Measurements from ENCODE around the gene VPS35L. TPM values are rescaled to one million over a fixed set of nuclear protein-coding genes. Genes with fewer than 3 reads are reported as not detected.

Gene VPS35L
- total RNA-seq, 2 donors from 2014 or later, result 58.8 to 74.0 TPM

GRCh38 chr16:19746561-19746960 is 191.1 kb downstream of the VPS35L start:
- intact Hi-C loops (cut with DNase I), result no loop called here
- DNase-seq (ENCODE audit: low spot score), result no peak
- TF ChIP-seq POLR2AphosphoS5 (IDR thresholded peaks at IDR 0.05) (no peak), POLR2A (IDR thresholded peaks at IDR 0.05) (no peak)
- TF ChIP-seq, protein P1, sequence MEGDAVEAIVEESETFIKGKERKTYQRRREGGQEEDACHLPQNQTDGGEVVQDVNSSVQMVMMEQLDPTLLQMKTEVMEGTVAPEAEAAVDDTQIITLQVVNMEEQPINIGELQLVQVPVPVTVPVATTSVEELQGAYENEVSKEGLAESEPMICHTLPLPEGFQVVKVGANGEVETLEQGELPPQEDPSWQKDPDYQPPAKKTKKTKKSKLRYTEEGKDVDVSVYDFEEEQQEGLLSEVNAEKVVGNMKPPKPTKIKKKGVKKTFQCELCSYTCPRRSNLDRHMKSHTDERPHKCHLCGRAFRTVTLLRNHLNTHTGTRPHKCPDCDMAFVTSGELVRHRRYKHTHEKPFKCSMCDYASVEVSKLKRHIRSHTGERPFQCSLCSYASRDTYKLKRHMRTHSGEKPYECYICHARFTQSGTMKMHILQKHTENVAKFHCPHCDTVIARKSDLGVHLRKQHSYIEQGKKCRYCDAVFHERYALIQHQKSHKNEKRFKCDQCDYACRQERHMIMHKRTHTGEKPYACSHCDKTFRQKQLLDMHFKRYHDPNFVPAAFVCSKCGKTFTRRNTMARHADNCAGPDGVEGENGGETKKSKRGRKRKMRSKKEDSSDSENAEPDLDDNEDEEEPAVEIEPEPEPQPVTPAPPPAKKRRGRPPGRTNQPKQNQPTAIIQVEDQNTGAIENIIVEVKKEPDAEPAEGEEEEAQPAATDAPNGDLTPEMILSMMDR (IDR thresholded peaks at IDR 0.05), result no peak
- 40% methylated on average over 4 of the region's 4 CpGs for WGBS
- H3K27me3 ChIP-seq (replicated peaks; ENCODE audit: insufficient read depth), result no peaks in the 10 kb centered on the region
- no peaks in the 10 kb centered on the region for H3K4me1 ChIP-seq (replicated peaks)
- no peaks in the 10 kb centered on the region for H3K9me3 ChIP-seq
- H3K36me3 ChIP-seq, result no peaks in the 10 kb centered on the region
- no peak overlapping the region for H3K4me3 ChIP-seq
- no peak overlapping the region for H3K27ac ChIP-seq

GRCh38 chr16:19748389-19749168 is 193.1 kb downstream of the VPS35L start:
- TF ChIP-seq, protein P1 (IDR thresholded peaks at IDR 0.05), result no peak
- TF ChIP-seq POLR2A (IDR thresholded peaks at IDR 0.05) (no peak), POLR2AphosphoS5 (IDR thresholded peaks at IDR 0.05) (no peak)
- Histone ChIP-seq H3K4me3 (no peak overlapping the region), H3K4me1 (replicated peaks) (peaks cover 3% of the 10 kb centered on the region), H3K9me3 (no peaks in the 10 kb centered on the region), H3K27me3 (replicated peaks; ENCODE audit: insufficient read depth) (no peaks in the 10 kb centered on the region), H3K36me3 (no peaks in the 10 kb centered on the region), H3K27ac (no peak overlapping the region)
- 38% methylated on average over 2 of the region's 2 CpGs for WGBS
- intact Hi-C loops (cut with DNase I), result no loop called here
- DNase-seq (ENCODE audit: low spot score), result no peak

DNA sequence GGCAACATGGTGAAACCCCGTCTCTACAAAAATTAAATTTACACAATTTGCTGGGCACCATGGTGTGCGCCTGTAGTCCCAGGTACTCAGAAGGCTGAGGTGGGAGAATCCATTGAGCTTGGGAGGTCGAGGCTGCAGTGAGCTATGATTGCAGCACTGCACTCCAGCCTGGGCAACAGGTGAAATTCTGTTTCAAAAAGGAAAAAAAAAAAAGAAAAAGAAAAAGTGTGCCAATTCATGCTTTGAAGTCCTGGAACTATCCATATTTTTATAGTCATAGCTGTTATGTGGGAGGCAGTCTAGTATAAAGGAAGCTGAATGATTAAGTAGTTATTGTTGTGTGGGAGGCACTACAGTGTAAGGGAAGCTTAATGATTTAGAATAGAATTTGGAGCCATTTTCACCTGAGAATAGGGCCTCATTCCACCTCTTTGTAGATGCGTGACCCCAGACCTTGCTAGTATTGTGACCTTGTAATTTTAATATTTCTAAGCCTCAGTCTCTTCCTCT is 194.1 kb downstream of the VPS35L start:
- no peak overlapping the region for H3K27ac ChIP-seq
- WGBS, result 78% methylated on average over 4 of the region's 4 CpGs

More for the DNA sequence above, 194.1 kb downstream of the VPS35L start:
- Histone ChIP-seq H3K4me3 (no peak overlapping the region), H3K4me1 (replicated peaks) (peaks cover 3% of the 10 kb centered on the region), H3K9me3 (no peaks in the 10 kb centered on the region), H3K27me3 (replicated peaks; ENCODE audit: insufficient read depth) (no peaks in the 10 kb centered on the region), H3K36me3 (no peaks in the 10 kb centered on the region)
- intact Hi-C loops (cut with DNase I), result no loop called here
- TF ChIP-seq, protein P1 (IDR thresholded peaks at IDR 0.05), result no peak
- no peak for DNase-seq (ENCODE audit: low spot score)

Other genes starting within 250 kb of the VPS35L start
- 10 to 100 TPM; 24.5 to 54.8 TPM for gene TMC5, start 137.8 kb upstream of the VPS35L start, total RNA-seq
- gene GDE1, start 33.6 kb upstream of the VPS35L start, total RNA-seq, result 10 to 100 TPM; 67.8 to 92.1 TPM
- gene CCP110, start 31.8 kb upstream of the VPS35L start, total RNA-seq, result 10 to 100 TPM; 13.8 to 20.7 TPM
- gene KNOP1, start 162.5 kb downstream of the VPS35L start, total RNA-seq, result 10 to 100 TPM; 11.2 to 26.6 TPM
- 10 to 100 TPM; 26.0 to 42.2 TPM for gene IQCK, start 162.6 kb downstream of the VPS35L start, total RNA-seq

Data from prostate gland (tissue), 2 donors.